ENCODE results near the gene OGFOD2. TPM values are rescaled to one million over a fixed set of nuclear protein-coding genes. Genes with fewer than 3 reads are reported as not detected.
A peak's percentile ranks its signal among the peaks of the same experiment; 100 is the strongest.

The OGFOD2 gene
- total and polyA plus RNA-seq, 9 of the 15 experiments (the other 6 are each of a cell fraction or from before 2014, with no cell fraction given), result 1.4 to 111 (median 18.5) TPM

DNA sequence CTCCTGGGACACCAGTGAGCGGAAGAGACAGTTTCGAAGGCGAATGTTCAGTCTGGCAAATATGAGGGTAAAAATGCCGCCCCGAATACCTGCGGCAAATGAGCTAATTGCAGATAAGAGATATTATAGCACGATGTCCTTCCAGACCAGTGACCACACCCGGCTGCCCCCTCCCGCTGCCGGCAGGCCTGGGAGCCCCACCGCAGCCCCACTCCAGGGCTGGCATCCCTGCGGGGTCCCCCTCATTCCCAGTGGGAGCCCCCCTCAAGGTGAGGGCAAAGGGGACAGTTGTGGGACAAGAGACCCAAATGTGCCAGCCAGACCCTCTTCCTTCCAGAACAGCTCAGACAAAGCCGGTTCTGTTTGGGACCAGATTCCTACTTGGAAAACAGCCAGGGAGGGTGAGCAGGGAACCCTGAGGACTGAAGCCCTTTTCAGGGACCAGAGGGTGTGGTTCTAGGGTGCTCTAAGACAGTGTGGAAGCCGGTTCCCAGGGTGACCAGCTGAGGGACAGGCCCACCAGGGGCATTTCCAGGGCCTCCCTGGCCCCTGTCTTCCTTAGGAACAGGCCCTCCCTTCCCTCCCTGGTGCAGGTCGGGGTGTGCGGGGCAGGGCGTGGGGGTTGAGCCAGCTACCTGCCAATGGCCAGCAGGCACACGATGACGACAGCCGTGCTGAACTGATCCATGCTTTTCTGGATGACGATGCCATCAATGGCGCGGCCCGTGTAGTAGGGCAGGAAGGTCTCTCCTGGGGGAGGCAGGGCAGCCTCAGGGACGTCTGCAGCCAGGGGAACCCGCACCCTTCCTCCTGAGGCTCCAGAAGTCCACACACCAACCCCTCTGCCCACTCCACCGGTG is 25.0 kb upstream of the OGFOD2 start:
- BruUV-seq (replicated peaks), result no TSS peak
- CTCF ChIA-PET (ENCODE audit: low intra/inter-chr PET ratio), result interaction anchor here (1.6 to 3.7 kb wide), 2 partner anchors 84 to 90 kb away, joined by 3 to 28 read pairs; no protein-coding TSS in a partner anchor
- Histone ChIP-seq H4K20me1 (replicated peaks; ENCODE audit: control insufficient read depth, insufficient read depth, low read length) (no peaks in the 10 kb centered on the region; the same call in none of the 2 replicates), H3K36me3 (ENCODE audit: control insufficient read depth, insufficient read depth, low read length) (no peaks in the 10 kb centered on the region; the same call in 2 of the 3 replicates), H3K79me2 (ENCODE audit: control insufficient read depth, insufficient read depth, low read length) (no peaks in the 10 kb centered on the region), H3K9ac (ENCODE audit: insufficient read depth in 1 of 2, low read depth in 2 of 2, low read length in 2 of 2) (peak overlapping the region in 1 of 2 experiments; percentile 37; a peak in 2 of 4 replicates), H3K9me3 (replicated peaks; ENCODE audit: control insufficient read depth, insufficient read depth, low read depth, low read length) (no peaks in the 10 kb centered on the region), H3K27ac (ENCODE audit: extremely low read depth, low read depth, low read length) (no peak overlapping the region), H3K4me3 (no peak overlapping the region), H3K9me1 (ENCODE audit: control insufficient read depth, insufficient read depth, low read length) (no peaks in the 10 kb centered on the region), H2AFZ (ENCODE audit: low read depth, low read length) (no peak overlapping the region), H3K27me3 (ENCODE audit: control insufficient read depth in 2 of 2, insufficient read depth in 2 of 2, low read length in 2 of 2) (no peaks in the 10 kb centered on the region), H3K4me1 (replicated peaks in 1 of 2; ENCODE audit: control insufficient read depth in 2 of 2, insufficient read depth in 2 of 2, low read length in 2 of 2) (peaks cover 6 to 24% of the 10 kb centered on the region in 2 experiments; a peak in 4 of 5 replicates), H3K4me2 (ENCODE audit: insufficient read depth, low read length) (no peak overlapping the region)
- POLR2A ChIA-PET, result interaction anchor here (0.5 kb wide), 1 partner anchor 151 kb away, joined by 3 read pairs; no protein-coding TSS in a partner anchor
- ATAC-seq (no peak), FAIRE-seq (no peak), DNase-seq (ENCODE audit: extremely low read depth in 1 of 4, low spot score in 3 of 4) (no peak)
- in situ Hi-C loops (cut with MboI), result loop anchor here (10.0 kb wide), 1 partner anchor 95 kb away; no protein-coding TSS in a partner anchor
- 78% methylated on average over 23 of the region's 27 CpGs for WGBS (ENCODE audit: insufficient coverage, low coverage, missing lambda C conversion rate)
- TF ChIP-seq ATF7 (IDR thresholded peaks at IDR 0.05) (no peak), ETV5 (CRISPR knock-in tag; IDR thresholded peaks at IDR 0.05; ENCODE audit: low read depth) (no peak), NRF1 (conservative IDR thresholded peaks at IDR 0.05 in 1 of 2, IDR thresholded peaks at IDR 0.05 in 1 of 2) (no peak), NFRKB (IDR thresholded peaks at IDR 0.05; ENCODE audit: low read depth) (no peak), CHD2 (IDR thresholded peaks at IDR 0.05; ENCODE audit: low read depth, low read length) (no peak), ELF1 (tag; IDR thresholded peaks at IDR 0.05) (no peak), ZKSCAN8 (CRISPR knock-in tag; IDR thresholded peaks at IDR 0.05) (no peak)
- TF ChIP-seq, protein P1, sequence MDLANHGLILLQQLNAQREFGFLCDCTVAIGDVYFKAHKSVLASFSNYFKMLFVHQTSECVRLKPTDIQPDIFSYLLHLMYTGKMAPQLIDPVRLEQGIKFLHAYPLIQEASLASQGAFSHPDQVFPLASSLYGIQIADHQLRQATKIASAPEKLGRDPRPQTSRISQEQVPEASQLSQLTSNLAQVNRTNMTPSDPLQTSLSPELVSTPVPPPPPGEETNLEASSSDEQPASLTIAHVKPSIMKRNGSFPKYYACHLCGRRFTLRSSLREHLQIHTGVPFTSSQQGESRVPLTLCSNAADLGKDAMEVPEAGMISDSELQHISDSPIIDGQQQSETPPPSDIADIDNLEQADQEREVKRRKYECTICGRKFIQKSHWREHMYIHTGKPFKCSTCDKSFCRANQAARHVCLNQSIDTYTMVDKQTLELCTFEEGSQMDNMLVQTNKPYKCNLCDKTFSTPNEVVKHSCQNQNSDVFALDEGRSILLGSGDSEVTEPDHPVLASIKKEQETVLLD (IDR thresholded peaks at IDR 0.05), result no peak
- TF ChIP-seq, protein P2, sequence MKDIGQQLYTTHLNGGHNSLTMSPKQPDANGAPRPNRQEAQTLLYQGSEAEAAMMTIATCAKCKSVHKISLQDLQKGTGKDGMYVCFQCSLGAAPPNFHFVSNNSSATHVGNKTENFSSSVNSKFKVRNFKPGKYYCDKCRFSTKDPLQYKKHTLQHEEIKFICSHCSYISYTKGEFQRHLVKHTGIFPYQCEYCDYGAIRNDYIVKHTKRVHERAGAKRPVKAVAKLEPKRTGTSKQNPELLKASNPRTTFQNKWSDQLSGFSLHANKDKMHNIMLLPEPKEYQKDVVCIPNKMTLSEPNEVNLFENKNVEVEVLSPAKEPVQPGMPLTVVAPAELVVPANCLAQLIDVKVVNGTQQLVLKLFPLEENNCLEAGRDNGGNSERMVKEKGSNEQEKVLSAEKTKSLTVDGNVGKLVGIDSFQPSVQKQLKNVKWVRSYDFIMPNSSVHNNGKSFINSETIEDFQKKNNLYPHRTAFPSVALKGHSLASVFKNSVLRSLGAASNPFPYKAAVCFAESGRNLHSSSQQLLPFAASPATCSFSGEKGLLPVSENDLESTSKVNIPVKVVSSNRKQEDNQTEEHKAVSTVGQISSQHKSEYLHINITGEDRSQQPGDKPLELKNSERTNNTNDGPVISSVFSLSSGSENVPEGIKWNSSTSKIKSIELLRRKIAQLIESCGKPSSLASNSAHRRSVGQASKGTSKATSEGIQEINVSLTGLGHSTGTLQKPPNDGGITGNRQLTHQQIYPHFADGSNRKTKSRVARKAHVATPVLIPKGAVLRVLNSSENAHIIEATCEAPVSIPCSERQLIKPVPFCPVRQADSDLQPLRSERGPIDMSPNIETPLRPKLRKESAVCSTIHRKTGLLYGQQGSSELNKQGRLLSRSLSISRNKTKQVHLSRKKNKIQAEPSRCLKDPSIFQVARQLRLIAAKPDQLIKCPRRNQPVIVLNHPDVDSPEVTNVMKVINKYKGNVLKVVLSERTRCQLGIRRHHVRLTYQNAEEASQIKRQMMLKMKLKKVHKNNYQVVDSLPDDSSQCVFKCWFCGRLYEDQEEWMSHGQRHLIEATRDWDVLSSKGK (CRISPR knock-in tag; IDR thresholded peaks at IDR 0.05), result no peak
- intact Hi-C loops (cut with micrococcal nuclease), result loop anchor here (5.0 kb wide), 2 partner anchors 68 to 158 kb away; no protein-coding TSS in a partner anchor

Data from K562 (cell line).